Ishikawa (cell line): ENCODE results near the gene CEP128.

ENCODE experiments used
- CEBPB ChIP-seq: IDR thresholded peaks from 2 replicates; pipeline ENCODE4 v1.6.1; 2012
- CREB1 ChIP-seq: IDR thresholded peaks from 2 replicates; pipeline ENCODE4 v1.6.1; 2012; ENCODE audit warnings: low read depth
- EGR1 ChIP-seq: IDR thresholded peaks from 2 replicates; pipeline ENCODE4 v1.6.1; 2012
- EP300 ChIP-seq: IDR thresholded peaks from 2 replicates; pipeline ENCODE4 v1.6.1; 2012; ENCODE audit warnings: borderline replicate concordance
- FOXM1 ChIP-seq: IDR thresholded peaks from 2 replicates; pipeline ENCODE4 v1.6.1; 2012; ENCODE audit warnings: low read depth, borderline replicate concordance
- RAD21 ChIP-seq: IDR thresholded peaks from 2 replicates; pipeline ENCODE4 v1.6.1; 2012; ENCODE audit warnings: low read depth
- TAF1 ChIP-seq: IDR thresholded peaks from 2 replicates; pipeline ENCODE4 v1.6.1; 2012; ENCODE audit warnings: low read depth, mild to moderate bottlenecking
- TCF12 ChIP-seq: IDR thresholded peaks from 2 replicates; pipeline ENCODE4 v1.6.1; 2012; ENCODE audit warnings: low read depth
- TEAD4 ChIP-seq: IDR thresholded peaks from 2 replicates; pipeline ENCODE4 v1.6.1; 2012
- USF1 ChIP-seq: IDR thresholded peaks from 2 replicates; pipeline ENCODE4 v1.6.1; 2012
- YY1 ChIP-seq: IDR thresholded peaks from 2 replicates; pipeline ENCODE4 v1.6.1; 2012; ENCODE audit warnings: low read depth
- ZBTB7A ChIP-seq: IDR thresholded peaks from 2 replicates; pipeline ENCODE4 v1.6.1; 2012; ENCODE audit warnings: low read depth
- TF ChIP-seq, protein P1 (sequence below): IDR thresholded peaks from 2 replicates; pipeline ENCODE4 v1.6.1; 2012; ENCODE audit warnings: low read depth, mild to moderate bottlenecking
- TF ChIP-seq, protein P2 (sequence below): IDR thresholded peaks from 2 replicates; pipeline ENCODE4 v1.6.1; 2012

DNA sequence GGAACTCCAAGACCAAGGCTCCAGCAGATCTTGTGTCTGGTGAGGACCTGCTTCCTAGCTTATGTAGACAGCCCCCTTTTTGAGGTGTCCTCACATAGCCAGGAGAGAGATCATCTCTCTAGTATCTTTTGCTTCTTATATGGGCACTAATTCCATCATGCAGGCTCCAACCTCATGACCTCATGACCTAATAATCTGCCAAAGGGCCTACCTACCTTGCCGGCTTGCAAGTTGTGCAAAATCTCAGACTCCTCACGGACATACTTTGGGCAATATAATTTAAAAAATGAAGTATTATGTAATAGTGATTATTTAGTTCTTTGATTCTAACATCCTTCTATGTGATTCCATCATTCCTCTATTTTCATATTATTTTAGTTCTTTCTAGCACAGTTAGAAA, 397.2 kb downstream of the CEP128 start:
- TF ChIP-seq ZBTB7A (no peak), EGR1 (no peak), TEAD4 (no peak), RAD21 (no peak), TCF12 (no peak), YY1 (no peak), EP300 (no peak), FOXM1 (no peak), TAF1 (no peak), CREB1 (no peak), CEBPB (no peak), USF1 (no peak)
- TF ChIP-seq, protein P1, sequence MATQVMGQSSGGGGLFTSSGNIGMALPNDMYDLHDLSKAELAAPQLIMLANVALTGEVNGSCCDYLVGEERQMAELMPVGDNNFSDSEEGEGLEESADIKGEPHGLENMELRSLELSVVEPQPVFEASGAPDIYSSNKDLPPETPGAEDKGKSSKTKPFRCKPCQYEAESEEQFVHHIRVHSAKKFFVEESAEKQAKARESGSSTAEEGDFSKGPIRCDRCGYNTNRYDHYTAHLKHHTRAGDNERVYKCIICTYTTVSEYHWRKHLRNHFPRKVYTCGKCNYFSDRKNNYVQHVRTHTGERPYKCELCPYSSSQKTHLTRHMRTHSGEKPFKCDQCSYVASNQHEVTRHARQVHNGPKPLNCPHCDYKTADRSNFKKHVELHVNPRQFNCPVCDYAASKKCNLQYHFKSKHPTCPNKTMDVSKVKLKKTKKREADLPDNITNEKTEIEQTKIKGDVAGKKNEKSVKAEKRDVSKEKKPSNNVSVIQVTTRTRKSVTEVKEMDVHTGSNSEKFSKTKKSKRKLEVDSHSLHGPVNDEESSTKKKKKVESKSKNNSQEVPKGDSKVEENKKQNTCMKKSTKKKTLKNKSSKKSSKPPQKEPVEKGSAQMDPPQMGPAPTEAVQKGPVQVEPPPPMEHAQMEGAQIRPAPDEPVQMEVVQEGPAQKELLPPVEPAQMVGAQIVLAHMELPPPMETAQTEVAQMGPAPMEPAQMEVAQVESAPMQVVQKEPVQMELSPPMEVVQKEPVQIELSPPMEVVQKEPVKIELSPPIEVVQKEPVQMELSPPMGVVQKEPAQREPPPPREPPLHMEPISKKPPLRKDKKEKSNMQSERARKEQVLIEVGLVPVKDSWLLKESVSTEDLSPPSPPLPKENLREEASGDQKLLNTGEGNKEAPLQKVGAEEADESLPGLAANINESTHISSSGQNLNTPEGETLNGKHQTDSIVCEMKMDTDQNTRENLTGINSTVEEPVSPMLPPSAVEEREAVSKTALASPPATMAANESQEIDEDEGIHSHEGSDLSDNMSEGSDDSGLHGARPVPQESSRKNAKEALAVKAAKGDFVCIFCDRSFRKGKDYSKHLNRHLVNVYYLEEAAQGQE = no peak
- TF ChIP-seq, protein P2, sequence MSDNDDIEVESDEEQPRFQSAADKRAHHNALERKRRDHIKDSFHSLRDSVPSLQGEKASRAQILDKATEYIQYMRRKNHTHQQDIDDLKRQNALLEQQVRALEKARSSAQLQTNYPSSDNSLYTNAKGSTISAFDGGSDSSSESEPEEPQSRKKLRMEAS = no peak
